Stimulated activated naive B cell treated with anti-CD40 and anti-IgM and Interleukin-4, amounts not matched to agents 10 μg/mL and 1 μg/mL and 100 μg/mL, for 72 hours (primary cell): ENCODE data around the gene FBN1.

Experiments used
- ATAC-seq, 2 donors: fragments of 150-1000 bp; cut with Tn5 transposase; replicated peaks; 2 replicates each; pipeline ENCODE4 v1.10.0; 2021; ENCODE audit warnings: moderate library complexity in 1 of 2
- DNase-seq: peaks from one replicate; pipeline ENCODE4 v3.0.0; 2021
- H3K27ac Mint-ChIP-seq: one replicate; pipeline ENCODE4 v1.8.0; 2022; ENCODE audit warnings: mild to moderate bottlenecking, mixed read lengths
- H3K27me3 Mint-ChIP-seq, 2 donors: one replicate each; pipeline ENCODE4 v1.8.0; 2022; ENCODE audit warnings: mixed read lengths in 2 of 2
- H3K36me3 Mint-ChIP-seq, 2 donors: one replicate each; pipeline ENCODE4 v1.8.0; 2022; ENCODE audit warnings: mixed read lengths in 2 of 2, mild to moderate bottlenecking in 1 of 2
- H3K4me1 Mint-ChIP-seq, 2 donors: one replicate each; pipeline ENCODE4 v1.8.0; 2022; ENCODE audit warnings: mixed read lengths in 2 of 2, mild to moderate bottlenecking in 1 of 2
- H3K4me3 Mint-ChIP-seq, 2 donors: one replicate each; pipeline ENCODE4 v1.8.0; 2022; ENCODE audit warnings: mild to moderate bottlenecking in 2 of 2, mixed read lengths in 2 of 2, moderate library complexity in 1 of 2
- H3K9me3 Mint-ChIP-seq, 2 donors: one replicate each; pipeline ENCODE4 v1.8.0; 2022; ENCODE audit warnings: mixed read lengths in 2 of 2, mild to moderate bottlenecking in 1 of 2

Gene FBN1

GRCh38 chr15:48572823-48573222 lies 72.7 kb downstream of the FBN1 start:
- H3K27ac Mint-ChIP-seq: no peak overlapping the region
- no peak overlapping the region for H3K4me3 Mint-ChIP-seq
- ATAC-seq (no peak), DNase-seq (no peak)
- H3K4me1 Mint-ChIP-seq: no peaks in the 10 kb centered on the region
- H3K36me3 Mint-ChIP-seq: no peaks in the 10 kb centered on the region
- H3K9me3 Mint-ChIP-seq: peaks cover 0 to 5% of the 10 kb centered on the region in 2 donors
- no peaks in the 10 kb centered on the region for H3K27me3 Mint-ChIP-seq

GRCh38 chr15:48571510-48571909 lies 74.0 kb downstream of the FBN1 start:
- H3K4me1 Mint-ChIP-seq: no peaks in the 10 kb centered on the region
- H3K27me3 Mint-ChIP-seq: no peaks in the 10 kb centered on the region
- H3K36me3 Mint-ChIP-seq: no peaks in the 10 kb centered on the region
- no peak for DNase-seq
- H3K4me3 Mint-ChIP-seq: no peak overlapping the region
- peaks cover 0 to 5% of the 10 kb centered on the region in 2 donors for H3K9me3 Mint-ChIP-seq
- no peak for ATAC-seq
- no peak overlapping the region for H3K27ac Mint-ChIP-seq

GRCh38 chr15:48570822-48571221 lies 74.7 kb downstream of the FBN1 start:
- Mint-ChIP-seq H3K27ac (no peak overlapping the region), H3K4me1 (no peaks in the 10 kb centered on the region), H3K4me3 (no peak overlapping the region), H3K27me3 (no peaks in the 10 kb centered on the region), H3K9me3 (peaks cover 0 to 2% of the 10 kb centered on the region in 2 donors), H3K36me3 (no peaks in the 10 kb centered on the region)
- no peak for ATAC-seq
- no peak for DNase-seq

- no peaks in the 10 kb centered on the region for H3K4me1 Mint-ChIP-seq
- DNase-seq: no peak
- no peak for ATAC-seq
- no peak overlapping the region for H3K4me3 Mint-ChIP-seq
- no peaks in the 10 kb centered on the region for H3K27me3 Mint-ChIP-seq
- H3K27ac Mint-ChIP-seq: no peak overlapping the region
- H3K9me3 Mint-ChIP-seq: no peaks in the 10 kb centered on the region
- H3K36me3 Mint-ChIP-seq: no peaks in the 10 kb centered on the region
Observed at GRCh38 chr15:48569591-48570302, 75.8 kb downstream of the FBN1 start.

- H3K27me3 Mint-ChIP-seq: no peaks in the 10 kb centered on the region
- no peak for ATAC-seq
- H3K4me1 Mint-ChIP-seq: no peaks in the 10 kb centered on the region
- DNase-seq: no peak
- no peaks in the 10 kb centered on the region for H3K9me3 Mint-ChIP-seq
- H3K27ac Mint-ChIP-seq: no peak overlapping the region
- no peaks in the 10 kb centered on the region for H3K36me3 Mint-ChIP-seq
- H3K4me3 Mint-ChIP-seq: no peak overlapping the region
Observed at GRCh38 chr15:48566668-48567067, 78.8 kb downstream of the FBN1 start.

- Mint-ChIP-seq H3K27ac (no peak overlapping the region), H3K9me3 (no peaks in the 10 kb centered on the region), H3K27me3 (no peaks in the 10 kb centered on the region), H3K4me3 (no peak overlapping the region), H3K36me3 (no peaks in the 10 kb centered on the region), H3K4me1 (no peaks in the 10 kb centered on the region)
- ATAC-seq: no peak
- no peak for DNase-seq
Observed at GRCh38 chr15:48565560-48566482, 79.7 kb downstream of the FBN1 start.

- H3K4me3 Mint-ChIP-seq: no peak overlapping the region
- H3K27ac Mint-ChIP-seq: no peak overlapping the region
- ATAC-seq (no peak), DNase-seq (no peak)
- H3K4me1 Mint-ChIP-seq: no peaks in the 10 kb centered on the region
- peaks cover 0 to under 1% of the 10 kb centered on the region in 2 donors for H3K27me3 Mint-ChIP-seq
- H3K36me3 Mint-ChIP-seq: no peaks in the 10 kb centered on the region
- H3K9me3 Mint-ChIP-seq: no peaks in the 10 kb centered on the region
Observed at GRCh38 chr15:48564690-48565089, 80.8 kb downstream of the FBN1 start.

- DNase-seq (no peak), ATAC-seq (no peak)
- Mint-ChIP-seq H3K27ac (no peak overlapping the region), H3K27me3 (peaks cover 0 to 4% of the 10 kb centered on the region in 2 donors), H3K4me3 (no peak overlapping the region), H3K9me3 (no peaks in the 10 kb centered on the region), H3K36me3 (no peaks in the 10 kb centered on the region), H3K4me1 (no peaks in the 10 kb centered on the region)
Observed at GRCh38 chr15:48563934-48564333, 81.6 kb downstream of the FBN1 start.

- H3K27ac Mint-ChIP-seq: no peak overlapping the region
- no peaks in the 10 kb centered on the region for H3K4me1 Mint-ChIP-seq
- no peaks in the 10 kb centered on the region for H3K9me3 Mint-ChIP-seq
- DNase-seq (no peak), ATAC-seq (no peak)
- no peaks in the 10 kb centered on the region for H3K36me3 Mint-ChIP-seq
- peaks cover 0 to 4% of the 10 kb centered on the region in 2 donors for H3K27me3 Mint-ChIP-seq
- no peak overlapping the region for H3K4me3 Mint-ChIP-seq
Observed at GRCh38 chr15:48560321-48561051, 85.0 kb downstream of the FBN1 start.

- ATAC-seq: no peak
- Mint-ChIP-seq H3K27me3 (peaks cover 0 to 4% of the 10 kb centered on the region in 2 donors), H3K4me3 (no peak overlapping the region)
Observed at GRCh38 chr15:48559285-48559684, 86.2 kb downstream of the FBN1 start.

GRCh38 chr15:48558226-48558625 lies 87.3 kb downstream of the FBN1 start:
- H3K9me3 Mint-ChIP-seq: no peaks in the 10 kb centered on the region
- no peak overlapping the region for H3K4me3 Mint-ChIP-seq
- H3K27me3 Mint-ChIP-seq: peaks cover 0 to 9% of the 10 kb centered on the region in 2 donors
- no peaks in the 10 kb centered on the region for H3K4me1 Mint-ChIP-seq
- H3K27ac Mint-ChIP-seq: no peak overlapping the region
- no peaks in the 10 kb centered on the region for H3K36me3 Mint-ChIP-seq
- ATAC-seq: no peak
- no peak for DNase-seq

More at GRCh38 chr15:48559285-48559684, 86.2 kb downstream of the FBN1 start:
- Mint-ChIP-seq H3K27ac (no peak overlapping the region), H3K4me1 (no peaks in the 10 kb centered on the region), H3K36me3 (no peaks in the 10 kb centered on the region), H3K9me3 (no peaks in the 10 kb centered on the region)
- DNase-seq: no peak

- no peak overlapping the region for H3K4me3 Mint-ChIP-seq
- peaks cover 0 to 15% of the 10 kb centered on the region in 2 donors for H3K27me3 Mint-ChIP-seq
- no peak for ATAC-seq
- H3K36me3 Mint-ChIP-seq: no peaks in the 10 kb centered on the region
- no peaks in the 10 kb centered on the region for H3K9me3 Mint-ChIP-seq
- H3K4me1 Mint-ChIP-seq: no peaks in the 10 kb centered on the region
- H3K27ac Mint-ChIP-seq: no peak overlapping the region
- no peak for DNase-seq
Observed at GRCh38 chr15:48557335-48557734, 88.2 kb downstream of the FBN1 start.

- H3K9me3 Mint-ChIP-seq: no peaks in the 10 kb centered on the region
- no peaks in the 10 kb centered on the region for H3K4me1 Mint-ChIP-seq
- no peak for ATAC-seq
- peaks cover 0 to 15% of the 10 kb centered on the region in 2 donors for H3K27me3 Mint-ChIP-seq
- no peaks in the 10 kb centered on the region for H3K36me3 Mint-ChIP-seq
- H3K27ac Mint-ChIP-seq: no peak overlapping the region
- no peak overlapping the region for H3K4me3 Mint-ChIP-seq
- DNase-seq: no peak
Observed at GRCh38 chr15:48556159-48556897, 89.2 kb downstream of the FBN1 start.
